Choroid plexus epithelial cell (primary cell): ENCODE results near the gene RXFP4.
"Not testable (repeated sequence)": the region's sequence is repeated elsewhere in the genome, so short reads cannot be mapped to it uniquely, and the experiment has no call there.

Source experiments
- DNase-seq: peaks from one replicate; pipeline ENCODE4 v3.0.0-alpha.2; 2010; ENCODE audit warnings: low read depth
- H3K4me3 ChIP-seq: 2 replicates; pipeline ENCODE4 v1.5.1; 2011; ENCODE audit warnings: low read depth, mild to moderate bottlenecking, control low read depth, low read length, moderate library complexity
- CTCF ChIP-seq: conservative IDR thresholded peaks from 2 replicates; pipeline ENCODE4 v1.5.1; 2011; ENCODE audit warnings: low read depth, mild to moderate bottlenecking, control low read depth, inconsistent platforms, low read length, moderate library complexity

Gene RXFP4

GRCh38 chr1:155983191-155984024, 42.0 kb downstream of the RXFP4 start:
- peak overlapping the region; percentile 38 for H3K4me3 ChIP-seq
- peak; percentile 10 for TF ChIP-seq CTCF

GRCh38 chr1:155984341-155984740, 42.9 kb downstream of the RXFP4 start:
- no peak overlapping the region for H3K4me3 ChIP-seq
- DNase-seq, result no peak
- no peak for TF ChIP-seq CTCF

More at GRCh38 chr1:155983191-155984024, 42.0 kb downstream of the RXFP4 start:
- peak; percentile 95 for DNase-seq

DNA sequence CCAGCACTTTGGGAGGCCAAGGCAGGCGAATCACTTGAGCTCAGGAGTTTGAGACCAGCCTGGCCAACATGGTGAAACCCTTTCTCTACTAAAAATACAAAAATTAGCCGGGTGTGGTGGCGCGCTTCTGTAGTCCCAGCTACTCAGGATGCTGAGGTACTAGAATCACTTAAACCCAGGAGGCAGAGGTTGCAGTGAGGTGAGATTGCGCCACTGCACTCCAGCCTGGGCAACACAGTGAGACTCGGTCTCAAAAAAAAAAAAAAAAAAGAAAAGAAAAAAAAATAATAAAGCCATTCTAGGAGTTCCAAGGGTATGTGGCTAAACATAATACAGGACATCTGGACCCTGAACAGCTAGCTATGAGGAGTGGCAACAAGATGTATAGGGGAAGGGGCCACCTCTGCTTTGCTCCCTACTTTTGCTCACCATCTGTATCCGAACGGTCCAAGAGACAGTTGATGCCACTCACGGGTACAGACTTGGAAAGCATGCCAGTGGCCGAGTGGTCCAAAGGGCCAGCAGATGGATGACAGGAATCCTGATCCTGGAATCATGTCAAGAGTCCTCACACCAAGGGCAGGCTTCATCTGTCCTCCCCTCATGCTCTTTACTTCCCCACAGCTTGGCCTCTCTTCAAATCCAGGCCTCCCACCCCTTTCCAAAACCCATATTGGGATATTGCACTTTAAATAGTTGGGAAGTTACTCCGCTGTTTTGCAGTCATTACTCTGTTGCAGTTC, 43.6 kb downstream of the RXFP4 start:
- not testable (repeated sequence) for DNase-seq, H3K4me3 ChIP-seq

DNA sequence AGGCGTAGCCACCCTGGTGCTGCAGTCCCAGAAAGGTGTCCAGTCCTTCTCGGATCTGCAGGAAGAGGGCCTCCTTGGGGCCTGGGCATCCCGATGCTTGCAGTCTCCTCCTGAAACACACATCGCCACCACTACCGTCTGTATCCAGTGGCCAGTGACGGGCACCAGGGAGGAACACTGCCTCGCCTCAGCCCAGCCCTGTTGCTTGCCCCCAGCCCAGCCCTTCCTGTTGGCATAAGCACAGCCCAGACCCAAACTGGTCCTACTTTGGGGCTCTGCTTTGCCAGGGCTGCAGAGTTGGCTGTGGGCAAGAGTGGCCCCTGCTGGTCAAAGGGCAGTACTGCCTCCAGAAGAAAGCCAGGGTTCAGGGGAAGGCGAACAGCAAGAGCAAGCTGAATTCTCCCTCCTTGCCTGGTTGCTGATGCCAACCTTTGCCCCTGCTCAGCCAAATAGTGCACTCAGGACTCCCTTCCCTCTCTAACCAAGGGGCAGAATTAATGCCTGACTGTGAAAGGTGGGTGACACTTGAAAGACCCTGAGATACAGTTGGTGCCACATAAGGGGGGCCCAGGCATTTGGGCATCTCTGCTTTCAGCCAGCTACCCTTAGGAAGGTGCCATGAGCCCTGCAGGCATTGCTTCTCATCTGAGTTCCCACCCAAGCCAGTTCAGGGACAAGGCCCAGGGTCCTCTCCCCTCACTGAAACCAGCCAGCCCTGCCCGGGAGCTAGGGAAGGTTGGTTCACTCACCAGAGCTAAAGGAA, 48.0 kb downstream of the RXFP4 start:
- peak; percentile 98 for TF ChIP-seq CTCF
- DNase-seq, result peak; percentile 77
- H3K4me3 ChIP-seq, result no peak overlapping the region

DNA sequence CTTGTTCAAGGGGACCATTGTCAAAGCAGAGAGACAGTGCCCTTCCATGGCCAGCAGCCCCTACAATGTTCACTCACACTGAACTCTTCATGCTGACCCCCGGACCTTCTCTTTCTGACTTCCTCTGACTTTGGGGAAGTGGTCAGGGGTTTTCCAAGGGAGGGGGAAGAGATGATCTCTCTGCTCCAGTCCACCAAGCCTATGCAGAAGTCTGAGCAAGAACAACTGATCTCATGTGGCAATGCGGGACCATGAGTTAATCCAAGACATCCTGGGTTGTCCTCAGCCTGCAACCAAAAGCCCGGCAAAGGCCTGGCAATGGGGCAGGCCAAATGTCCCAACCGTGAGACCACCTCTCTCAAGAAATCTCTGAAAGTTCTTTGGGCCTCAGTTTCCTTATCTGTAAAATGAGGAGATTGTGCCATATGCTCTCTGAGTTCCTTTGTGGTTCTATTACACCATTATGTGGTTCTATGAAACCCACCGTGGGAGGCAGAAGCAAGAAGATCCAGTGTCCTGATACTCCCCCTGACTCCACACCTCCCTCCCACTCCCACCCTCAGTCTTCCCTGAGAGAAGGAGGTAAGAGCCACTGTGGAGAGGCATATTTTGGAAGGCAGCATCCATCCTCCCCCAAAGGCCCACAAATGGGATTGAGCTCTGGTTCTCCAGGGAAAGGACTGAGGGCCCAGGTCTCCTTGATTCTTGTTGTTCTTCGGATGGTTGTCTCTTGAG, 48.7 kb downstream of the RXFP4 start:
- no peak overlapping the region for H3K4me3 ChIP-seq
- no peak for DNase-seq
- TF ChIP-seq CTCF, result no peak
